Esophagus muscularis mucosa (tissue), 4 donors: ENCODE results near the gene ARV1. TPM values are rescaled to one million over a fixed set of nuclear protein-coding genes. Genes with fewer than 3 reads are reported as not detected.
A peak's percentile ranks its signal among the peaks of the same experiment; 100 is the strongest.
"Not testable (repeated sequence)": the region's sequence is repeated elsewhere in the genome, so short reads cannot be mapped to it uniquely, and the experiment has no call there.

ENCODE experiments used
- DNase-seq: peaks from one replicate; pipeline ENCODE4 v3.0.0-alpha.2; 2017; ENCODE audit errors: extremely low spot score
- H3K27ac ChIP-seq, 4 donors: fragments of 200-600 bp; sonication (generic); replicated peaks in 1 of 4; 1 replicate in 3 of 4; 2 replicates in 1 of 4; pipeline ENCODE4 v1.5.1; 2016 to 2019; ENCODE audit warnings: mild to moderate bottlenecking in 1 of 4
- H3K27me3 ChIP-seq, 4 donors: fragments of 200-600 bp; sonication (generic); one replicate each; pipeline versions ENCODE4 v1.5.1 to v1.6.0; 2016 to 2019
- H3K36me3 ChIP-seq, 4 donors: fragments of 200-600 bp; sonication (generic); one replicate each; pipeline ENCODE4 v1.5.1; 2016 to 2019
- H3K4me1 ChIP-seq, 4 donors: fragments of 200-600 bp; sonication (generic); one replicate each; pipeline ENCODE4 v1.5.1; 2016 to 2019
- H3K4me3 ChIP-seq, 4 donors: fragments of 200-600 bp; sonication (generic); 1 replicate in 2 of 4; 2 replicates in 2 of 4; pipeline ENCODE4 v1.5.1; 2016 to 2019; ENCODE audit warnings: mild to moderate bottlenecking in 4 of 4, moderate library complexity in 1 of 4
- H3K9me3 ChIP-seq, 4 donors: fragments of 200-600 bp; sonication (generic); 1 replicate in 3 of 4; 2 replicates in 1 of 4; pipeline ENCODE4 v1.5.1; 2016 to 2019
- CTCF ChIP-seq, 3 experiments: fragments of 200-600 bp in 2 of 3; fragments of 450-650 bp in 1 of 3; sonication (generic) in 2 of 3; IDR thresholded peaks; one replicate each; pipeline ENCODE4 v1.5.1; 2017 to 2019; ENCODE audit warnings: antibody characterized with exemption in 3 of 3, mild to moderate bottlenecking in 2 of 3, moderate library complexity in 1 of 3
- EP300 ChIP-seq: sonication (generic); formaldehyde crosslinking; IDR thresholded peaks from one replicate; pipeline ENCODE4 v1.6.1; 2017; ENCODE audit warnings: antibody characterized with exemption
- POLR2A ChIP-seq: fragments of 450-650 bp; IDR thresholded peaks from one replicate; pipeline ENCODE4 v1.6.1; 2017; ENCODE audit warnings: antibody characterized with exemption, moderate library complexity, mild to moderate bottlenecking, low read depth
- POLR2AphosphoS5 ChIP-seq, 2 donors: sonication (generic); formaldehyde crosslinking; IDR thresholded peaks; one replicate each; pipeline ENCODE4 v1.6.1; 2017; ENCODE audit warnings: antibody characterized with exemption in 2 of 2
- WGBS: methylation state at CpG from one replicate; pipeline ENCODE4 v1.1.5; 2018; 5-methylcytosine and 5-hydroxymethylcytosine counted together
- intact Hi-C: fragments of 100-400 bp; cut with DNase I; formaldehyde crosslinking; loops from one replicate; pipeline ENCODE4 v1.15.1; 2023
- total RNA-seq, 4 donors: library from RNA; depleted of rRNA; stranded (reverse); fragments of >200 nt; gene quantifications; one replicate each; pipeline versions ENCODE4 v1.1.0 to v1.2.1, GENCODE V29; 2016

ARV1 gene
- total RNA-seq, 4 donors from 2014 or later: 14.9 to 21.6 (median 18.8) TPM

GRCh38 chr1:231021540-231022031 lies 42.7 kb downstream of the ARV1 start:
- no peak overlapping the region for H3K27ac ChIP-seq
- 86% methylated on average over 12 of the region's 12 CpGs for WGBS
- intact Hi-C loops: no loop called here
- peaks cover 0 to 4% (median 2%) of the 10 kb centered on the region in 4 donors for H3K4me1 ChIP-seq
- TF ChIP-seq POLR2A (no peak), EP300 (no peak), CTCF (IDR thresholded peaks at IDR 0.05) (no peak), POLR2AphosphoS5 (IDR thresholded peaks at IDR 0.05) (no peak)
- no peaks in the 10 kb centered on the region for H3K9me3 ChIP-seq
- peaks cover 0 to 16% (median 0%) of the 10 kb centered on the region in 4 donors for H3K27me3 ChIP-seq
- H3K4me3 ChIP-seq: no peak overlapping the region
- peaks cover 0 to 10% (median 0%) of the 10 kb centered on the region in 4 donors for H3K36me3 ChIP-seq
- no peak for DNase-seq

- H3K36me3 ChIP-seq, H3K27ac ChIP-seq, H3K9me3 ChIP-seq, H3K4me3 ChIP-seq, H3K4me1 ChIP-seq, intact Hi-C loops: not testable (repeated sequence)
- DNase-seq: peak; percentile 8
- 94% methylated on average over 7 of the region's 7 CpGs for WGBS
- H3K27me3 ChIP-seq: peaks cover 0 to 17% (median 0%) of the 10 kb centered on the region in 4 donors
These were observed 43.6 kb downstream of the ARV1 start for GRCh38 chr1:231022543-231022942.

GRCh38 chr1:231023150-231023549 lies 44.3 kb downstream of the ARV1 start:
- Histone ChIP-seq H3K4me1 (peaks cover 0 to 4% (median 2%) of the 10 kb centered on the region in 4 donors), H3K27ac (no peak overlapping the region), H3K4me3 (no peak overlapping the region), H3K9me3 (no peaks in the 10 kb centered on the region), H3K36me3 (peaks cover 0 to under 1% (median 0%) of the 10 kb centered on the region in 4 donors), H3K27me3 (peaks cover 0 to 17% (median 0%) of the 10 kb centered on the region in 4 donors)
- no peak for TF ChIP-seq POLR2A
- TF ChIP-seq POLR2AphosphoS5 (IDR thresholded peaks at IDR 0.05): no peak
- TF ChIP-seq CTCF (IDR thresholded peaks at IDR 0.05): no peak
- whole genome bisulfite sequencing: 96% methylated on average over 6 of the region's 9 CpGs
- peak; percentile 19 for DNase-seq
- intact Hi-C loops: no loop called here

GRCh38 chr1:231026576-231026975 lies 47.7 kb downstream of the ARV1 start:
- peak; percentile 55 for DNase-seq
- Histone ChIP-seq H3K27me3 (peaks cover 0 to 13% (median 0%) of the 10 kb centered on the region in 4 donors), H3K27ac (no peak overlapping the region), H3K36me3 (no peaks in the 10 kb centered on the region), H3K9me3 (no peaks in the 10 kb centered on the region), H3K4me1 (no peaks in the 10 kb centered on the region), H3K4me3 (no peak overlapping the region)
- WGBS: 84% methylated on average over 6 of the region's 6 CpGs
- no peak for TF ChIP-seq EP300
- no peak for TF ChIP-seq POLR2AphosphoS5 (IDR thresholded peaks at IDR 0.05)
- no peak for TF ChIP-seq POLR2A
- TF ChIP-seq CTCF (IDR thresholded peaks at IDR 0.05): no peak
- intact Hi-C loops: no loop called here

GRCh38 chr1:231027136-231027925 lies 48.4 kb downstream of the ARV1 start:
- Histone ChIP-seq H3K4me3 (no peak overlapping the region), H3K4me1 (no peaks in the 10 kb centered on the region), H3K36me3 (no peaks in the 10 kb centered on the region), H3K9me3 (no peaks in the 10 kb centered on the region), H3K27ac (no peak overlapping the region), H3K27me3 (peaks cover 0 to 13% (median 0%) of the 10 kb centered on the region in 4 donors)
- DNase-seq: peak; percentile 80
- intact Hi-C loops: no loop called here
- no peak for TF ChIP-seq POLR2A
- no peak for TF ChIP-seq CTCF (IDR thresholded peaks at IDR 0.05)
- TF ChIP-seq EP300: no peak
- no peak for TF ChIP-seq POLR2AphosphoS5 (IDR thresholded peaks at IDR 0.05)
- WGBS: 89% methylated on average over 23 of the region's 23 CpGs
